HG02884 (cell line): ENCODE results near the gene VSIR.

Experiments
- ATAC-seq: cut with Tn5 transposase; IDR thresholded peaks from one replicate; pipeline ENCODE4 v1.9.1; 2021; ENCODE audit warnings: mild to moderate bottlenecking, moderate library complexity; ENCODE audit not compliant: unreplicated experiment

The VSIR gene

DNA sequence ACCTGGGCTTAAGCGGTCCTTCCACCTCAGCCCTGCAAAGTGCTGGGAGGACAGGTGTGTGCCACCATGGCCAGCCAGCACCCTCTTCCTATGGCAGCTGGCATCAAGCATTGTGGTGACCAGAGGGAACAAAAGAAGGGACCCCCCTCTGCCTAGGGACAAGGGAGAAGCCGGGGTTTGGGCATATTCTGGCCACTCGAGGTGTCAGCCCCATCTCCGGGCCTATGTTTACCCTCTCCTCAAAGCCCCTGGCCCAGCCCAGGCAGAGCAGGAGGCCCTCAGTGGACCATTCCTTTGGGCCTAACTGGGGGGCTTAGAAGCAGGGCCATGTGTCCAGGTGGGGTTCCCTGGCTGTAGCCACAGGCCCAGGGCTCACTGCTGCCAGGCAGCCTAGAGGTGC lies 23.9 kb downstream of the VSIR start:
- no peak for ATAC-seq

DNA sequence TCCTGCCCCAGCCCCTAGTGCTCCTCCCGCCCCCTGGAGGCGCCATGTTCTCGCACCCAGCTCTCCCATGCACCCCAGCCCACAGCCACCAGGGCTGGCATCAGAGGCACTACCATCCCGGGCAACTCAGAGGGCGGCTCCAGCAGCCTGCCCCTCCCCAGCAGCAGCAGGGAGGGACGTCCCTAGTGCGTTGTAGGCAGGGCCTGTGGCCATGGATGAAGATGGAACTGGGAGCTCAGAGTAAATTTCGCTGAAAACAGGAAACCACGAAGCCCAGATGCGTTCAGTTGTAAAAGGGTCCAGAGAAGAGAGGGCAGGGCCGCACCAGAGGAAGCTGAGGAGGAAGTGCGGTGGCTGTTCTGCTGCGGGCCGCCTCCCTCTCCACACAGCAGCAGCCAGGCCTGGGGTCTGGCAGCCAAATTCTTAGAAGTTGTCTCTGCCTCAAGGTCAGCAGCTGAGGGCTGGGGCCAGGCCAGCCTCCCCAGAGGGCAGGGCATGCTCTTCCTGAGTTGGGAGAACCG lies 24.6 kb downstream of the VSIR start:
- peak; percentile 53 for ATAC-seq

DNA sequence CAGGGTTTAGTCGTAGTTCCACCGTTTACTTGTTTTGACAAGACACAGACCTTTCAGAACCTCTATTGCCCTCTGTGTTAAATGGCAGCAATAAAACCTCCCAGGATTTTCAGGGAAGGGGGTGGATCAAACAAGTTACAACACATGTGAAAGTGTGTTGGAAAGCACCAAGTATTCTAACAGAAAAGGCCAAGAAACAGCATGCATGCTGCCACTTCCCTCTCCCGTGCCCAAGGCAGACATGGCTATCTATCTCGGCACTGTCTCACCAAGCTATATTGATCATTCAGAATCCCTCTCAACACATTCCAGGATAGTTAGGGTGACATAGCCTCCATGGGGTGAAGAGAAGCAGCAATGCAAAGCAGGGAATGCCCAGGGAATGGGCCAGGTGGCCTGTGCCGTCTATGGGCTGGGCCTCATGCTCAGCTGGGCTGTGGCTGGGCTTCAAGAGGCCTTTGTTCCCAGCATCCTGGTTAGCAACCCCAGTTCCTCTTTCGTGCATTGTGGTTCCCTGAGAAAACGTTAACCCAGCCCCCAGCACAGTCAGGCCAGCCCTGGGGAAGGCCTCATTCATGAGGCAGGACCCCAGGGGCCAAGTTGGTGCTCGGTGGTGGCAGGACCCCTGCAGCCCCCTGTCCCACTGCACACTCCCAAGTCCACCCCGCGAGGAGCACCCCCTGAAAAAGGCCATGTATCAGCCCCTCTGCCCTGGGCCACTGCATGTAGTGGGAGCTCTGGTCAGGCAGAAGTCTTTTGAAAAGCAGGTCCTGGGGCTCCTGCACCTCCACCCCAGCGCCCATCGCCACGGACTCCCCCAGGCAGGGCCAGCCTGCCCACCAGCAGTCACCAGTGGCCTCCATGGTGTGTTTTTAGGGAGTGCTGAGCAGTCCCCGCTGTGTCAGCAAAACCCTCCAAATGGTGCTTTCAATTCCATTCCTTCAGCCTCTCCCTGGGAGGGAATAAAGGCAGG lies 25.5 kb downstream of the VSIR start:
- ATAC-seq: no peak

DNA sequence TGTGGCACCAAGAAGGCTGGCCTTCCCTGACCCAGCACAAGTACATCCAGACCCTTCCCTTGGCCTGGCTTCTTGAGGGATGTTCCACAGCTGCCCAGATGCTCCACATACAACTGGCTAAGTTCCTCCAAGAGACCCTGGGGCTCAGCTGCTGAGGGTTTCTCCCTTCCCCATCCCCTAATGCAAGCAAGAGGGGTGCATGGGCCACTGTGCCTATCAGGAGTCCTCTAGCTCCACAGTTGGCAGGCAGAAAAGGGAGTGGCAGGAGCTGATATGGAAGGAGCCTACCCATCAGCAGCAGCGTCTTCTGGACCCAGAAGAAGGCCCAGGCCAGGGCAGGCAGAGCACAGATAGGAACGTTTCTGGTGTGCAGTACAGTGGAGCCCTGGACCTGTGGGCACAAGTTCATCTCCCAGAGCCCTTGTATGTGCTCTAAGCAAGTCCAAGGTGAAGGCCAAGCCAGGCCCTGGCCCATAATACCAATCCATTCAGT lies 26.2 kb downstream of the VSIR start:
- no peak for ATAC-seq

DNA sequence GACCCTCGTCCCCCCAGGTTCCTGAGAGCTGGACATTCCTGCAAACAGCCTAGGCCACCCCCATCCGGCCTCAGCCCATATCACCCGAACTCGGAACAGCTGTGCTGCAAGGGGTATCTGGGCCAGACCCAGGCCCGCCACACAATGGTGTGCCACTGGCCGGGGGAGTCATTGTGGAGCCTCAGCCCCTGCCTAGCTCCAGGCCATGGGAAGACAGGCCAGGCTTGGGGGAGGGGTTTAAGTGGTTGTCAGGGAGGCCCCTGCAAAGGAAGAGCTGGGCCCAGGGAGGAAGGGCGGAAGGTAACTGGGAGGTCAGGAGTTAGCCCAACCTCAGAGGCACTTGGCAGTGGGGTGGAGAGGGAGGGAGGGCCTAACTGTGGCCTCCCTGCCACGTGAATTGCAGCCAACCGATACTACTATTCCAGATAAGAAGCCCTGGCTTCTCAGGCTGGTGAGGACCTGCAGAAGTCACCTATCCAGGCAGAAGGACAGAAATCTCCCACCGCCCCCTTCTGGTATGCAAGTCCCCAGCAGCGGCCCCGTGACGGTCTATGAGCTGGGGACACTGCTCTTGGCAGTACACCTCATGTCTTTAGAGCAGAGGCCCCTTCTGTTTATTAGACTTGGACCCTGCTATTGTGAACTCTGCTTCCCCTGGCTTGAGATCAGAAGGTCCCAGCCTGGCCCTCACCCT lies 26.8 kb downstream of the VSIR start:
- no peak for ATAC-seq

DNA sequence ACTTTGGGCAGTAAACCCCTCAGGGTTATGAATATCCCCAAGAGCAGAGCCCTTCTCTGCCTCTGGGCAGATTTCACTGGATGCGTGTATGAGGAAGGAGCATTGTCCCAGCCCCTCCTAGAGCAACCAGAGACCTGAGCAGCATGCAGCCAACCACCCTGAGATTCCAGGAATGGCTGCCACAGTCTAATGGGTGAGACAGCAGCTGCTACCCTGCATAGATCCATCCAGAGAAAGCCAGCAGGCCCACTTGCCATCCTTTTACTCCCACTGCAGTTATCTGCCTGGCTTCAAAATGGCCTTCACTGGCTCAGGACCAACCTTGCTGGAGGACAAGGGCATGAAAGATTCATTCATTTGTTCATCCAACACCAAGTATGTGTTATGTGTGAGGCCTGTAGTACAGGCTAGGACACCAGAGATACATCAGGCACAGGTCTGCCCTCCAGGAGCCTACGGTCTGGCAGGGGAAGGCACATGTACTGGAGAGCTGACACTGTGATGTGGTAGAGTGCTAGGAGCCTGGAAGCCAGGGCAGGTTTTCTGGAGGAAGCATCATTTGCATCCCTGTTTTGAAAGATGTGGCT lies 27.6 kb downstream of the VSIR start:
- no peak for ATAC-seq

DNA sequence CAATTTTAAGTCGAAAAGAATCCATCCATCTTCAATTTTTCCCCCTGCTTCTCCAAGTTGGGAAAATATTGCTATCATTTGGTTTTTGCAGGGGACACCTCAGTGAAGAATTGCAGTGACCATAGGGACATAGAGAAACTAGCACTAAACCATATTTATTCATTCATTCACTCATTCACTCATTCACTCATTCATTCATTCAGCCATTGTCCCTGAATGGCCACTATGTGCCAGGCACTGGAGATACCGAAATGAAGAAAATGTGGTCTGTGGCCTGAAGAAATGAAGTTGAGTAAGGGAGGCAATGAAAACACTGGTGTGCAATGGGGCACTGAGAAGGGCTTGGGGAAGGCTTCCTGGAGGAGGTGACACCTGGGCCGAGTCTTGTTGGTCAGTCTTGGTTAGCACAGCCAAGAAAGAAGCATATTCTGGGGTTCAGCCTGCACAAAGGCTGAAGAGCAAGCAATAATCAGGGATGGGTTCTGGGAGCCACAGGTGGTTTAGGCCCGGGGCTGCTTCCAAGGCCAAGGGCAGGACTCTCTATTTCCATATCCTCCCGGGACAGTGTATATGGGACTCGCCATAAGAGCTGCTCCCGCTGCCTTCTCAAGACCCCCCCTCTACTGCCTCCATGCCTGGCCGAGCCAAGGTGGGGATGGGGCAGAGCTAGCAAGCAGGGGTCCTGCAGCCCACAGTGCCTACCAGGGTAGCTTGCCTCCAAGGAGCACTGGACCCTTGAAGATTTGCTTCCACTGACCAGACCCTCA lies 28.2 kb downstream of the VSIR start:
- no peak for ATAC-seq

DNA sequence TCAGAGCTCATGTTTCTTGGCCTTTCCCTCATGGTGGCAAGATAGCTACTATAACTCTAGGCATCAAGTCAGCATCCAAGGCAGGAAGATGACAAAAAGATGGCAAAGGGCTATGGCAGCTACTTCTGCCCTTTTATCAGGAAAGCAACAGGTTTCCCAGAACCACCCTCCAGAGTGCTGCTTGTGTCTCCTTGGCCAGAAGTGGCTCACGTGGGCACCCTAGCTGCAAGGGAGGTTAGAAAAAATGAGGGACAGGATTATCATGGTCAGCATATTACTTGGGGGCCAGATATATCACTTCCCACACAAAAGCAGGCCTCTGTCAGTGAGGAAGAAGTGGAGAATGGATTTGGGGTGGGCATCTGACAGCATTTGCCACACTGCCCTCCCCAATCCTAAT lies 29.5 kb downstream of the VSIR start:
- no peak for ATAC-seq

DNA sequence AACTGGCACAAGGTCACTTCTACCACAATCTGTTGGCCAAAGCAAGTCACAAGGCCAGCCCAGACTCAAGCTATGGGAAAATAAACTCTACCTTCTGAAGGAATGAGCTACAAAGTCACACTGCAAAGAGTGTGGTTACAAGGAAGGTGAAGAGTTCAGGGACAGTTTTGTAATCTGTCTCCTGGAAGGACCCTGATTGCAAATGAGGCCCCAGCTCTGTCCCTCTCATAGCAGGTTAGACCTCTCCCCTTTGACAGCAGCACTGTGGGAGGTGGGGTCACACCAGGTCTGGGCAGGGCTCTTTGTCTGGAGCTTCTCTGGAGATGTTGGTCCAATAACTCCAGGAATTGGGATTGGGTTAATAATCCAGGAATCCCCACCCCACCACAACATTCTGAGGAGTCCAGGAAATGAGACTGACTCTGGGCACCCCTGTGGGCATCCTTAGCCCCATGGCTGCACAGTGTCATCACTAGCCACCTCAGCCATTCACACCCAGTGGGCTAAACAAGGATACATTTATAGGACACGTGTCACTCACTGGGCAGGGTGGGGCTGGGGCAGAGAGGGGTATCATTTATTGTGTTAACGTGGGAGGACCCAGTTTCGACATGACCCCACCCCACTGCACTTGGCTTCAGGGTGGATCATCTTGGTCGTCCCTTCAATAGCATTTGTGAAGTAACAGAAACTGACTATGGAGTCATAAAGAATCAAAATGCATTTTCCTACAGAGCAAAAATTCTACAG lies 30.1 kb downstream of the VSIR start:
- no peak for ATAC-seq

DNA sequence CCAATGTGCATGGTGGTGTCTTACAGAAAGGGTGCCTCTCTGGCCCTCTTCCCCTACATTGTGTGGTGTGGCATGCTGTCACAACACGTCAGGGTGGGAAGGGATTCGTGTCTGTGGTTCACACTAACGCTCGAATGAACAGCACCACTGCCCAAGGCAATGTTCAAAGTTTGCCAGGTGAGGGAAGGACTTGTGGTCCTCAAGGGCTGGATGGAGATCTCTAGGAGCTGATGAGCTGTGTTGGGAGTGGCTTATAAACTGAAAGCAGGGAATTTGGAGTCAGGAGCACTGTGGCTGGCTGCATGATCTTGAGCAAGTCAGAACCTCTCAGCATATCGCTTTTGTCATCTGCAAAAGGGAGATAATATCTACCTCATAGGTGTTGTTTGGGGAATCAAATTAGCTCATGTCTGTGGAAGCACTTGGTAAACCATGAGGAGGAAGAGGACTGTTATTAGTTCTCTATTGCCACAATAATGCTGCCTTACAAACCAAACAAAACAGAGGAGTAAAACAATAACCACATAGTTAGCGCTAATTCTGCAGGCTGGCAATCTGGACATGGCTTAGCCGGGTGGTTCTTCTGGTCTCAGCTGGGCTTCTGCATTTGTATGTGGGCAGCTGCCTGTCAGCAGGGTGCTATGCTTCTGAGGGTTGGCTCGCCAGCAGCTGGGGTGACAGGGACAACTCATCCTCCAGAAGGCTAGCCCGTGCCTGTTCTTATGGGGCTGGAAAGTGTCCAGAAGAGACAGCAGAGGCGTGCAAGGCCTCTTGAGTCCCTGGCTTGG lies 30.8 kb downstream of the VSIR start:
- ATAC-seq: no peak

DNA sequence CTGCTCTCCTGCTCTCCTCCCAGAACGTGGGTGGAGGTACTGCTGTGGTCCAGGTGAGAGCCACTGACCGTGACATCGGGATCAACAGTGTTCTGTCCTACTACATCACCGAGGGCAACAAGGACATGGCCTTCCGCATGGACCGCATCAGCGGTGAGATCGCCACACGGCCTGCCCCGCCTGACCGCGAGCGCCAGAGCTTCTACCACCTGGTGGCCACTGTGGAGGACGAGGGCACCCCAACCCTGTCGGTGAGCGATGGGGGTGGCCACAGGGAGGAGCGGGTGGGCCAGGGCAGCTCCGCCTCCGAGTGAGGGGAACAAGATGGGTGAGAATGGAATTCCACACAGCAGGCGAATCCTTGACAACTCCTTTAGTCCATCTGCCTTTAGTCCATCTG lies 31.6 kb downstream of the VSIR start:
- no peak for ATAC-seq

DNA sequence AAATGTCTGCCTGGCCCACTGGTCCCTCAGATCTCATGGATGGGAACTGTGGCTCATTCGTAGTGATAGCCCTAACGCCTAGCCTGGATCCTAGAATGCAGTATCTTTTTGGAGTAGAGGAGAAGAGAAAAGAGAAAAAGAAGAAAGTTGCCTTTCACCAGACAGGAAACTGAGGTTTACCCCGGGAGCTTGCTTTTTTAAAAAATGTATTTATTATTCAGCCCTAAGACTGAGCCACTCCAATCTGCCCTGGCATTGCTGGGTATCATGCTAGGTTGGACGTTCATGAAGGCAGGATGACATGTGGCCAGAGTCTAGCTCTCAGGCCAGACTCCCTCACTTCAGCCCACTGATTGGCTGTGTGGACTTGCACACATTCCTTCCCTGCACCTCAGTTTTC lies 32.3 kb downstream of the VSIR start:
- ATAC-seq: no peak

DNA sequence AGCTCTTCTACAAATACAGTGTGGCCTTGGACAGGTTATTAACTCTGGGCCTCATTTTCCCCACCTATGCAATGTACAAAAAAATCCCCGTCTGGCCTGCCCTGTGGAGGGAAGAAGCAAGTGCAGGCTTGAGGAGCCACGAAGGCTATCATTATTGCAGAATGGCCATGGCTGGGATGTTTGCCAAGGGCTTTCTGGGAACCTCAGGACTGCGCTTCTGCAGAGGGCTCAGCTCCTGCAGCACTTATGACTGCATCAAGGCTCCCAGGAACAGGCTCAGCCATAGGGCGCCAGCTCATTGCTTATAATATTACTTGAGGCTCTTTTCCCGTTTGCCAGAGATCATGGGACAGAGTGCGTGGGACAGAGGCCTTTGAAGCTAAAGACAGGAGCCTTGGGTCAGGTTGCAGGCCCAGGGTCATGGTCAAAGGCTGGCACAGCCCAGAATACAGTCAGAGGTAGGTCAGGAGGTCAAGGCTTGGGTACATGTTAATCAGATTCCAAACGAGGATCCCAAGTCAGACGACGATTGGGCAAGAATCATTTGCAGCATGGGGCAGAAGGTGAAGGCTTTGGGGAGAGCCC lies 33.2 kb downstream of the VSIR start:
- no peak for ATAC-seq

DNA sequence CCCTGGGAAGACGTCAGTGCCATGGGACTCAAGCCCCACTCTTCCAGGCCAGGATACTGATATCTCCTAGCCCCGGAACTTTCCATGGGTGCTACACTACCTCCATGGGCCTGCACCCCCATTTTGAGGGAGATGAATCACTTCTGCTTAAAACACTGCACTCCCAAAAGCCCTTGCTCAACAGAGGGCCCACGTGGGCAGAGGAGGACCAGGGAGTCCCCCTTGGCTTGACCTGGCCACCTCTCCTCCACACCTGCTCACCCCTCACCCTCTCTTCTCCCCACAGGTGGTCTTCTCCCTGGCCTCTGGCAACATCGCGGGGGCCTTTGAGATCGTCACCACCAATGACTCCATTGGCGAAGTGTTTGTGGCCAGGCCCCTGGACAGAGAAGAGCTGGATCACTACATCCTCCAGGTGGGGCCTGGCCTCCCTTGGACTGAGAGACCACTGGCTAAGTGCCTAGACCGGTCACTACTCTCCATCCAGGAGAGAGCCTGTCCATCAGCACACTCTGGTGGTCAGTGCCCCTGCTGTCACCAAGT lies 33.9 kb downstream of the VSIR start:
- ATAC-seq: no peak

DNA sequence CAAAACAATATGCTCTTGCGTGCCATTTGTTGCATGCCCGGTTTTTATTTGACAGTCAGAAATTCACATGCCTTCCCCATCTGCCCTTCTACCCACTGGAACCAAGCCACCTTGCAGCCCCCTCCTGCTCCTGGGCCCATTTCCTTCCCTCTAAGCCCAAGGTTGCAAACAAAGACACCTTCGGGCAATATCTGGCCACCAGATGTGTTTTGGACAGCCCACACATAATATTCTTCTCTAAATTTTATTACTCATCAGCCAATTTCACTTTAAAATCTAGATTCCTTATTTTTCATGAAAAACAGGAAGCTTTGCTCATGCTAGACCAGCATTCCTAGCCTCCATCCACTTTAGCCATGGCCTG lies 35.5 kb downstream of the VSIR start:
- no peak for ATAC-seq

DNA sequence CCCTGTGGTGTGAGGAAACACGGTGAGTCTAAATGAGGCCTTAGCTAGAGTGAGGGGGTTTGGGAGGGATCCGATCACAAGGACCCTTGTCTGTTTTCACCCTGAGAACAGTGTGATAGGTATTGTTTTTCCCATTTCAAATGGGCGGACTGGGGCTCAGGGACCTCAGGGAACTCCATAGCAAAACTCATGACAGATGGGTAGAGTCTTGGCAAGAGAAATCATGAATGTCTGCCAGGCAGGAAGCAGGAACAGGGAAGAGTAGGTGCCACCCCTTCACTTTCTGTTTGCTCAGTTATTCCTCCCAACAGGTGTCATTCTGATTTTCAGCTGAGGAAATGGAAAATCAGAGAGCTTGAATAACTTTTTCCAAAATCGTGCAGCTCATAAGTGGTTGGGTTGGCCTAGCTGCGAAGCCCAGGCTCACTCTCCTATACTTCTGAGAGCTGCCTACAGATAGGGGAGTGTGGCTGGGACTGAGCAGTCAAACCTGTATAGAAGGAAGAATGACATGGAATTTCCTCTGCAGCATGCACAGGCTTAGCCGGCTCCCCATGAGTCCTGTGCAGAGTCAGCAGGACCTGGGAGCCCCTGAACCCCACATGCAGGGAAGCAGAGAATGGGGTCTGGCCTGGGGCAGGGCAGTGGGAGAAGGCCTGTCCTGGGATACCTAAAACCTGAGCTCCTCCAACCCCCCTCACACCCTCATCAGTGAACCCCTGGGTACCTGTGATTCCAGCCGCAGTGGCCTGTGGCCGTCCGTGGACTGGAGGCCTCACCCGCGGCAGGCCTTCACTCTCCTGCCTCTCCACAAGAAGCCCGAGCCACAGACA lies 36.1 kb downstream of the VSIR start:
- ATAC-seq: no peak

DNA sequence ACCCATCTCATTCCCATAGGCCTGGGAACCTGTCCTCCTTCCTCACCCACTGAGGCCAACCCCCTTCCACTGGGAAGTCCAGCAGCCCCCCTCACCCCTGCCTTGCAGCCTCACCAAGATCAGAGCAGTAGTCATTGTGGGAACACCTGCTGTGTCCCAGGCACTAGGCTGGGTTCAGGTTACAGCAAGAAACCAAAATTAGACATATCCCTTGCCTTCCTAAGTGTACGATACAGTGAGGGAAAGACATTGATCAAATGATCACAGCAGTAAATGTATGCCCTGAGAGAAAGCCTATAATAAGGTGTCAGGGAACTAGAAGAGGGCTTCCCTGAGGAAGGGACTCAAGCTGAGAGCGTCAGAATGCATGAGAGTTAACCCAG lies 36.8 kb downstream of the VSIR start:
- no peak for ATAC-seq
